Small intestine (tissue), 7 donors: Measurements from ENCODE around the gene RNASE7. TPM values are rescaled to one million over a fixed set of nuclear protein-coding genes. Genes with fewer than 3 reads are reported as not detected.
A peak's percentile ranks its signal among the peaks of the same experiment; 100 is the strongest.

Experiments used
- DNase-seq, 2 donors: peaks; one replicate each; pipeline versions ENCODE4 v3.0.0 to v3.0.0-alpha.2; 2013
- FAIRE-seq: peaks from 2 replicates; lab custom pipeline; 2012; peaks lifted over from hg19 to GRCh38; lab: Jason Lieb, UNC
- H3K27ac ChIP-seq, 3 donors: one replicate each; pipeline ENCODE4 v1.5.1; 2013; ENCODE audit warnings: low read length in 2 of 3, mild to moderate bottlenecking in 2 of 3, control low read depth in 1 of 3, inconsistent platforms in 1 of 3, low read depth in 1 of 3, moderate library complexity in 1 of 3
- H3K27me3 ChIP-seq, 3 donors: one replicate each; pipeline ENCODE4 v1.6.1; 2013; ENCODE audit warnings: low read length in 3 of 3, inconsistent platforms in 1 of 3; ENCODE audit not compliant: control insufficient read depth in 3 of 3, insufficient read depth in 3 of 3
- H3K36me3 ChIP-seq, 3 donors: one replicate each; pipeline ENCODE4 v1.6.1; 2013; ENCODE audit warnings: low read length in 3 of 3, inconsistent platforms in 1 of 3, low read depth in 1 of 3, mild to moderate bottlenecking in 1 of 3, moderate library complexity in 1 of 3; ENCODE audit not compliant: control insufficient read depth in 3 of 3, insufficient read depth in 2 of 3
- H3K4me1 ChIP-seq, 3 donors: one replicate each; pipeline ENCODE4 v1.6.1; 2013; ENCODE audit warnings: low read length in 2 of 3, inconsistent platforms in 1 of 3, low read depth in 1 of 3, mild to moderate bottlenecking in 1 of 3, moderate library complexity in 1 of 3; ENCODE audit not compliant: control insufficient read depth in 3 of 3, insufficient read depth in 2 of 3
- H3K4me3 ChIP-seq, 3 donors: one replicate each; pipeline ENCODE4 v1.5.1; 2013; ENCODE audit warnings: low read length in 3 of 3, control low read depth in 1 of 3, inconsistent platforms in 1 of 3, low read depth in 1 of 3, mild to moderate bottlenecking in 1 of 3, moderate library complexity in 1 of 3
- H3K9me3 ChIP-seq, 2 donors: one replicate each; pipeline ENCODE4 v1.6.1; 2013; ENCODE audit warnings: low read depth in 1 of 2, low read length in 1 of 2; ENCODE audit not compliant: control insufficient read depth in 2 of 2, insufficient read depth in 1 of 2
- WGBS, 3 donors: extraction: QIAGEN DNeasy Blood & Tissue Kit; methylation state at CpG; one replicate each; pipeline ENCODE4 v1.1.7; 2013; 5-methylcytosine and 5-hydroxymethylcytosine counted together
- polyA plus RNA-seq, 4 donors: library from polyadenylated mRNA; stranded (reverse) in 3 of 4; unstranded in 1 of 4; fragments of 200-250 nt in 3 of 4; fragments of 120-200 nt in 1 of 4; gene quantifications; one replicate each; pipeline versions ENCODE4 v1.2.1 to v1.2.3, GENCODE V29; 2013
- donor health status: healthy with polysubstance abuse.
- donor health status: control.
- donor health status: control.
- donor health status: Bipolar disorder and iron deficiency.
- donor health status: healthy.

The RNASE7 gene
- polyA plus RNA-seq, 4 donors = 0.04 TPM; not detected in 3

DNA sequence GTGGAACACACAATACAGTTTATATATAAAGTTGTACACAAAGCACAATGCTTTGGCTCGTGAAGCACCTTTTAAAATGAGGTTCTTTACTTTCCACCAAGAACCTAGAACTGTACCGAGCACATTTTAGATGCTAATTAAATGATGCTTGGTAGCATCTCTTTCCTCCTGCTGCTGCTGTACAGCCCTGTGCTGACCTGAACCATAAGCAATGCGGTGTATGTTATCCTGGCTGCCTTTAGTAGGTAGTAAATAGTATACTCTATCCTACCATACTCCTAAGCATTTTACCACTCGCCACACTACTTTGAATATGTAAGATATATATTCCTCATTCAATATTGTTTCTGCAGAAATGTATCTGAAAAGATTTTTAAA lies 12.6 kb downstream of the RNASE7 start:
- FAIRE-seq (no peak), DNase-seq (no peak)

DNA sequence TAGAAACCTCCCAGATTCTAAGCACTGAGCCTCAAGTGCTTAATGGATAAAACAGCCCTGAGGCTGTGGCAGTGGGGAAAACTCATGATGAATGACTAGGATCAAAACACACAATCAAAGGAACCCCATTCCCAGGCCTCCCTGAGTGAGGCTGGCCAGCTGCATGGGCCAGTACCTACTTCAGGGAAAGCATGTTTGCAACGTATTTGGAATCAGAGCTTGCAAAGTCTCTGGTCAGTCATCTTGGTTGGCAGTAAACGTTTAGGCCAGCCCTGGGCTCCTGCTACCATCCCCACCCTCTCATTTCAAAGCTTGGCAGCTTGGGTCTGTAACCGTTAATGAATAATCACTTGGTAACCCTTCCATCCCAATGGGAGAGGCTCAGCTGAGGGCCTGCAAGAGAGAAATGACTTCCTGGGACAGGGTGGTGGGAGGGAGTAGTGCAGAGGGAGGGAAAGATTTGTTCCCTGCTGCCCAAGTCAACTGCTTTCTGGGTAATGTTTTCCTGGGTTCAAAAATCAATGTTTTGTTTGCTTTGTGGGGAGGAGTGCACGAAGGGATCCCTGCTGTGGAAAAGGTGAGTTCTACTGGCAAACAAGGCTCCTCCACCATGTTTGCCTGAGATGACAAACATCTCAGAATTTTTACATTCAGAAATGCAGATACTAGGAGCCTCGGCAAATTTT lies 13.4 kb downstream of the RNASE7 start:
- Histone ChIP-seq H3K27me3 (no peaks in the 10 kb centered on the region), H3K4me3 (no peak overlapping the region), H3K4me1 (peaks cover 0 to 15% (median 0%) of the 10 kb centered on the region in 3 donors), H3K27ac (peak overlapping the region in 2 of 3 donors; percentile 35), H3K9me3 (no peaks in the 10 kb centered on the region), H3K36me3 (no peaks in the 10 kb centered on the region)
- DNase-seq = peak; percentile 43 to 73
- FAIRE-seq = no peak
- 9 to 51% (median 29%) methylated on average over 5 of the region's 5 CpGs for WGBS, 3 donors

More for the DNA sequence above, 12.6 kb downstream of the RNASE7 start:
- 28 to 54% (median 41%) methylated on average over 4 of the region's 4 CpGs for WGBS, 3 donors
- no peak overlapping the region for H3K4me3 ChIP-seq
- H3K36me3 ChIP-seq = no peaks in the 10 kb centered on the region
- H3K9me3 ChIP-seq = no peaks in the 10 kb centered on the region
- H3K4me1 ChIP-seq = peaks cover 0 to 15% (median 0%) of the 10 kb centered on the region in 3 donors
- peak overlapping the region in 1 of 3 donors; percentile 26 for H3K27ac ChIP-seq
- H3K27me3 ChIP-seq = no peaks in the 10 kb centered on the region

DNA sequence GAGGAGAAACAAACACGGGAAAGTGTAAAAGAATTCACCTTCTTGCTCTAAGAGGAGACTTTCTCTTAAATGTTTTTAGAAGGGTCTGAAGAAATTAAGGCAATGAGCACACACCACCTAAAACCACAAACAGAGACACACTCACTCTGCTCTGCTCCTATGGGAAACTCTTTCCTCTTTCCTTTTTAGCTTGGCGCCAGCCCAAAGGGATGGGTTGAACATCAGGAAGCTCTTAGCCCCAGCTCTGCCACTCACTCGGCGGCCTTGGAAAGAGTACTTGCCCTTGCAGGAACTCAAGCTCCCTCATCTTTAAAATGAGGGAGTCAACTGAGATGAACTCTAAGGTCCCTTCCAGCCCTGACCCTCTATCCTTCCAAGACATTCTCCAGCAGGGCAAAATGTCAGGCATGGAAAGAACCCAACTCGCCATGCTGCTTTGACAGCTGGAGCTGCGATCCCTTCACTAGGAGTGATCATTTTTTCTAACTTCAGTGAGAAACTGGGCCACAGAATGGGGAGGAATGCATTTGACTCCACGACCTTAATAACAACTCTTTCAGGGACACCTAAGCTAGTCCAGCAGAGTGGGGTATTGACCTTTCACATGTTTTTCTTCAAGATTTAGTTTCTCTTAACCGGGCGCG lies 14.5 kb downstream of the RNASE7 start:
- Histone ChIP-seq H3K27me3 (no peaks in the 10 kb centered on the region), H3K4me3 (no peak overlapping the region), H3K36me3 (no peaks in the 10 kb centered on the region), H3K9me3 (no peaks in the 10 kb centered on the region), H3K27ac (peak overlapping the region in 1 of 3 donors; percentile 60), H3K4me1 (peaks cover 0 to 15% (median 0%) of the 10 kb centered on the region in 3 donors)
- WGBS, 3 donors = 57 to 70% (median 70%) methylated on average over 10 of the region's 10 CpGs
- FAIRE-seq (no peak), DNase-seq (peak in 1 of 2 donors; percentile 80)

DNA sequence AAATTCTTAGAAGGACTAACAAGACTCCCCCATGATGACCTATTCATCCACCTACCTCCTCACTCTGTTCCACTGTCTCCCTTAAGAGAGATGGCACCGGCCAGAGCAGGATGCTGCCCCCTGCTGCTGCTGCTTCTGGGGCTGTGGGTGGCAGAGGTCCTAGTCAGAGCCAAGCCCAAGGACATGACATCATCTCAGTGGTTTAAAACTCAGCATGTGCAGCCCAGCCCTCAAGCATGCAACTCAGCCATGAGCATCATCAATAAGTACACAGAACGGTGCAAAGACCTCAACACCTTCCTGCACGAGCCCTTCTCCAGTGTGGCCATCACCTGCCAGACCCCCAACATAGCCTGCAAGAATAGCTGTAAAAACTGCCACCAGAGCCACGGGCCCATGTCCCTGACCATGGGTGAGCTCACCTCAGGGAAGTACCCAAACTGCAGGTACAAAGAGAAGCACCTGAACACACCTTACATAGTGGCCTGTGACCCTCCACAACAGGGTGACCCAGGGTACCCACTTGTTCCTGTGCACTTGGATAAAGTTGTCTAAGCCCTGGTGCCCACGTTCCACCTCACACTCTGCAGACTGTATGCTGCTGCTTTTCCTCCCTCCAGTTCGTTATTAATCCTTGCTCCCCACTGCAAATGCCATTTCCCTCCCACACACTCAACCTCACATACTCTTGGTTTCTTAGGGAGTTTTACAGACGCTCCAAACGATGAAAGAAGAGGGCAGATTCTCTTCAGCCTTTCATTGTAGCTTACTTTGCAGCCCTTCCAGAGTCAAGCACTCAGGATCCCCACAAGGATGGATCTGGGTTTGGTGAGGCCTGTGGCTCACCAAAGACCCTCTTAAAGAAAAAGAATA lies 15.9 kb downstream of the RNASE7 start, which contains the start of gene RNASE8:
RNASE8 (plus strand) TSS at position 20 of the 873 bp plus-strand sequence; CDS start at position 91, 71 bp downstream.
- Histone ChIP-seq H3K27ac (peak within 1 kb of the TSS in 1 of 3 donors; percentile 60), H3K9me3 (no peaks in the 10 kb centered on the region), H3K4me3 (no peak within 1 kb of the TSS), H3K27me3 (no peaks in the 10 kb centered on the region), H3K36me3 (no peaks in the 10 kb centered on the region), H3K4me1 (peaks cover 0 to 18% (median 0%) of the 10 kb centered on the region in 3 donors)
- 72 to 87% (median 75%) methylated on average over 8 of the region's 8 CpGs for WGBS, 3 donors
- DNase-seq (no peak), FAIRE-seq (no peak)

DNA sequence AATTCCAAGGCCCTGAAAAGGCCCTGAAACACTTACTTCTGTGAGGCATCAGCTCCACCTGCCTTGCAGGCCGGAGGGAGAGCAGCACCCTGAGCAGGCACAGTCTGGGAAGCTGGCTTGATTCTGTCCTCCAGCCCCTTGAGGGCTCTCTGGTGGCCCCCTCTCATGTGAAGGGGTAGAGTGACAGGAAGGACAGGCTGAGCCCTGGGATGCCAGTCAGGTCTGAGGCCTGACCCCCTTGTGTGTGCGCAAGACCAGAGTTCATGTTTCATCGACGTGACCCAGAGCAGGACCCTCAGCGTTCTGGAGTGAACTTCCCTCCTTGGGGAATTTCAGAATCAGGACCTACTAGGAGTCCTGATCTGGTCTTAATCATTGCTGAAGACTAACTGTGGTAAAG lies 16.7 kb downstream of the RNASE7 start:
- Histone ChIP-seq H3K4me1 (peaks cover 0 to 13% (median 0%) of the 10 kb centered on the region in 3 donors), H3K9me3 (no peaks in the 10 kb centered on the region)

DNA sequence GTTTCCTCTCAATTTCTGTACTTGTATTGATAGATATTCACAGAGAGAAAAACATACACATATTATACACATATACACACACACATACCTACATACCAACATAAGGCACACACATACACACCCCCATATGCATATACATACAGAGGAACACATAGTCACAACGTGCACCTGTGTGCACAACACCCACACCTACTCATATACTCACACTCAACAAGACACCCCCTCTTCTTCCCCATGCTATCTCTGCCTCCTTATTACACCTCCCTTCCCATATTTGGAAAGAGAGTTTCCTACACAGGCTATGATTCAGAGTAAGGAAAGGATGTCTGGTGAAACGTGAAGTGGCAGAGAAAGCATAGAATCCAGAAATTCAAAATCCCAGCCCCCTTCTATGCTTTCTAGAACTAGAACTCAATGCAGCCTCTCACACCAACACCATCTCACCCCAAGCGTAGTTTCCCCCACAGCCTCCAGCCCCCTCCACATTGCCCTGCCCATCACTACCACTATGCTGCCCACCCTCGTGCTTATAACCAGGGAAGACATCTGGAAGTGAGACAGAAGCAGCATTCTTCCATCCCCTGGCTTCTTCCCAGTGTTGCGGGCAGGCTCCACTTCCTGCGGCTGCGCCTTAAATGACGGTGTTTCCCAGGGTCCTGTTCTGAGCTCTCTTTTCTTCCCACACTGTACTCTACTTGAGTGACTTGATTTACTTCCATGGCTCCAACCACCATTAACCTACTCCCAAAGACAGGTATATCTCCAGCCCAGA lies 17.9 kb downstream of the RNASE7 start:
- no peaks in the 10 kb centered on the region for H3K9me3 ChIP-seq
- FAIRE-seq = no peak
- 68 to 77% (median 76%) methylated on average over 8 of the region's 8 CpGs for WGBS, 3 donors
- H3K4me1 ChIP-seq = peaks cover 0 to 10% (median 0%) of the 10 kb centered on the region in 3 donors
- H3K27ac ChIP-seq = no peak overlapping the region
- no peaks in the 10 kb centered on the region for H3K27me3 ChIP-seq
- H3K4me3 ChIP-seq = no peak overlapping the region
- no peaks in the 10 kb centered on the region for H3K36me3 ChIP-seq
- no peak for DNase-seq

More for the DNA sequence above, 16.7 kb downstream of the RNASE7 start:
- Histone ChIP-seq H3K27ac (no peak overlapping the region), H3K36me3 (no peaks in the 10 kb centered on the region), H3K27me3 (no peaks in the 10 kb centered on the region), H3K4me3 (no peak overlapping the region)
- DNase-seq (no peak), FAIRE-seq (no peak)
- WGBS, 3 donors = 91 to 96% (median 92%) methylated on average over 5 of the region's 5 CpGs

DNA sequence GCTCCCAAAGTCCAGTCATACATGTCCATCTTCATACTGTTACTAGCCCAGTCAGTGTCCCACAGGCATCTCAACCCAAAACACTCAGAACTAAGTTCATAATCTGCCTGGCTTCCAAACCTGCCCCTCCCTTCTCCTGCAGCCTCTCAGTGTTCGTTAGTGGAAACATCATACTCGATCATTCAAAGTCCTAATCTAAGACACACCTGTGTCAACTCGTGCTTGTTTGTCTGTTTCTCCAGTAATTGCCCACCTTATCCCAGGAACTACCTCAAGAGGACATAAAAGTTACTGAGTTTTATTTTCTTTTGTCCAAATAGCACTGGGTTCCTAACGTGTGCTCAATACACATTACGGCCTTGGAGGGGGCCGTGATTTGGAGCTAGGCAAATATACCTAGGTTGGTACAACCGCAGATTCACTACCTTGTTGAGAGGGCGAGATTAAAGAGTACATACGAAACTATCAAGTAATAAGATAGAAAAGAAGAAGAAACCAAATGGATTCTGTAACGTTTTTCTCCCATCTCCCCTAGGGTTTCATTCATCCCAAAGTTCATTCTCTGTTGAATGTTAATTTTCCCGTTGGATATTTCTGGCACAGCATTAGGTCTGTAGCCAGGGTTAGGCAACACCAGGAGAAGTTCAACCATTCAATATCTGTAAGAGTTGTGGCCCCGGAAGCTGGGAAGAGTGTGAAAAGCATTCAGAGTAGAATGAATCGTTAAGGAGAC lies 18.6 kb downstream of the RNASE7 start:
- DNase-seq = peak in 1 of 2 donors; percentile 31
- H3K9me3 ChIP-seq = no peaks in the 10 kb centered on the region
- no peak overlapping the region for H3K4me3 ChIP-seq
- peaks cover 0 to 7% (median 0%) of the 10 kb centered on the region in 3 donors for H3K4me1 ChIP-seq
- H3K36me3 ChIP-seq = no peaks in the 10 kb centered on the region
- no peaks in the 10 kb centered on the region for H3K27me3 ChIP-seq
- no peak for FAIRE-seq
- WGBS, 3 donors = 28 to 66% (median 42%) methylated on average over 13 of the region's 13 CpGs
- peak overlapping the region in 1 of 3 donors; percentile 27 for H3K27ac ChIP-seq
